GM12878 (cell line): ENCODE measurements around the gene LRRC56. TPM values are rescaled to one million over a fixed set of nuclear protein-coding genes. Genes with fewer than 3 reads are reported as not detected.
A peak's percentile ranks its signal among the peaks of the same experiment; 100 is the strongest.

Source experiments
- ATAC-seq: fragments of 200-7000 bp; cut with Tn5 transposase; 3 replicates; pipeline ENCODE4 v1.9.1; 2020; ENCODE audit warnings: mild to moderate bottlenecking, moderate library complexity
- BruUV-seq: library from RNA; stranded (reverse); fragments of 400-500 nt; replicated peaks from 2 replicates; lab custom pipeline; 2021; lab: Mats Ljungman, UMichigan
- CTCF ChIA-PET: fragments of 300-600 bp; sonication (Branson Sonifier 250); formaldehyde crosslinking; extraction: SDS; loops from one replicate; lab custom pipeline; 2021; ENCODE audit warnings: inconsistent platforms; lab: Yijun Ruan, JAX
- POLR2A ChIA-PET: fragments of 350-600 bp; formaldehyde crosslinking; extraction: SDS; loops from one replicate; lab custom pipeline; 2021; ENCODE audit warnings: inconsistent platforms; lab: Charles Lee
- RAD21 ChIA-PET: fragments of 300-600 bp; sonication (Branson Sonifier 250); formaldehyde crosslinking; loops from one replicate; lab custom pipeline; 2023; ENCODE audit warnings: antibody characterized with exemption; ENCODE audit not compliant: unreplicated experiment; lab: Charles Lee
- SMC1A ChIA-PET: fragments of 300-600 bp; sonication (Branson Sonifier 250); formaldehyde crosslinking; loops from one replicate; lab custom pipeline; 2023; ENCODE audit not compliant: unreplicated experiment, uncharacterized antibody; lab: Charles Lee
- DNase-seq: peaks from one replicate; pipeline ENCODE4 v3.0.0-alpha.2; 2011; ENCODE audit warnings: low read depth, low spot score
- FAIRE-seq: peaks from 3 replicates; lab custom pipeline; 2011; peaks lifted over from hg19 to GRCh38; lab: Jason Lieb, UNC
- H2AFZ ChIP-seq: 2 replicates; pipeline ENCODE4 v1.6.0; 2011; ENCODE audit warnings: low read depth, low read length, control low read depth; ENCODE audit not compliant: control insufficient read depth
- H3K27ac ChIP-seq: 2 replicates; pipeline ENCODE4 v1.5.1; 2011; ENCODE audit warnings: control low read depth; ENCODE audit not compliant: control insufficient read depth, insufficient read depth
- H3K27me3 ChIP-seq, 2 experiments: replicated peaks in 1 of 2; 2 replicates each; pipeline versions ENCODE4 v1.6.0 to v1.6.1; 2011; ENCODE audit warnings: low read length in 1 of 2; ENCODE audit not compliant: control insufficient read depth in 2 of 2, insufficient read depth in 2 of 2
- H3K36me3 ChIP-seq, 2 experiments: 2 replicates each; pipeline ENCODE4 v1.5.1; 2011; ENCODE audit warnings: low read length in 1 of 2; ENCODE audit not compliant: control insufficient read depth in 2 of 2, insufficient read depth in 2 of 2
- H3K4me1 ChIP-seq: 2 replicates; pipeline ENCODE4 v1.6.1; 2011; ENCODE audit warnings: mild to moderate bottlenecking, low read length, moderate library complexity, mixed read lengths; ENCODE audit not compliant: control insufficient read depth, insufficient read depth
- H3K4me2 ChIP-seq: 2 replicates; pipeline ENCODE4 v1.6.0; 2011; ENCODE audit warnings: control low read depth; ENCODE audit not compliant: control insufficient read depth, insufficient read depth
- H3K4me3 ChIP-seq: fragments of 200-600 bp; sonication (generic); 2 replicates; pipeline ENCODE4 v1.5.1; 2016
- H3K79me2 ChIP-seq: 2 replicates; pipeline ENCODE4 v1.6.0; 2011; ENCODE audit warnings: low read length; ENCODE audit not compliant: control insufficient read depth, insufficient read depth
- H3K9ac ChIP-seq: 2 replicates; pipeline ENCODE4 v1.8.0; 2011; ENCODE audit warnings: low read length, control low read depth, mixed read lengths; ENCODE audit not compliant: control insufficient read depth, insufficient read depth
- H3K9me3 ChIP-seq: replicated peaks from 3 replicates; pipeline ENCODE4 v1.5.1; 2011; ENCODE audit warnings: mild to moderate bottlenecking, low read length; ENCODE audit not compliant: control insufficient read depth, insufficient read depth
- H4K20me1 ChIP-seq: 2 replicates; pipeline ENCODE4 v1.6.0; 2011; ENCODE audit not compliant: control insufficient read depth, insufficient read depth
- BHLHE40 ChIP-seq, 2 experiments: fragments of 450-650 bp in 1 of 2; IDR thresholded peaks; 2 replicates each; pipeline ENCODE4 v1.6.1; 2011 to 2017; ENCODE audit warnings: low read depth in 2 of 2, borderline replicate concordance in 1 of 2, improper control_type of control experiment in 1 of 2, low read length in 1 of 2, mild to moderate bottlenecking in 1 of 2
- BMI1 ChIP-seq: fragments of 450-650 bp; IDR thresholded peaks from 2 replicates; pipeline ENCODE4 v1.6.1; 2016; ENCODE audit warnings: mild to moderate bottlenecking, moderate library complexity, borderline replicate concordance
- E4F1 ChIP-seq: fragments of 450-650 bp; IDR thresholded peaks from 2 replicates; pipeline ENCODE4 v1.6.1; 2018; ENCODE audit warnings: borderline replicate concordance, mild to moderate bottlenecking; ENCODE audit not compliant: partially characterized antibody
- EGR1 ChIP-seq, 2 experiments: IDR thresholded peaks; 1 replicate in 1 of 2; 2 replicates in 1 of 2; pipeline ENCODE4 v1.6.1; 2011 to 2012; ENCODE audit warnings: low read depth in 2 of 2, low read length in 2 of 2, borderline replicate concordance in 1 of 2, mild to moderate bottlenecking in 1 of 2, moderate library complexity in 1 of 2
- ETV6 ChIP-seq, 2 experiments: fragments of 450-650 bp in 1 of 2; IDR thresholded peaks in 1 of 2; conservative IDR thresholded peaks in 1 of 2; 2 replicates each; pipeline ENCODE4 v1.6.1; 2014; ENCODE audit warnings: antibody characterized with exemption in 1 of 2, borderline replicate concordance in 1 of 2, low read depth in 1 of 2, mild to moderate bottlenecking in 1 of 2, moderate library complexity in 1 of 2
- FOXM1 ChIP-seq: IDR thresholded peaks from 2 replicates; pipeline ENCODE4 v1.6.1; 2012; ENCODE audit warnings: low read depth, mild to moderate bottlenecking, inconsistent platforms, low read length, moderate library complexity
- GATAD2B ChIP-seq: fragments of 450-650 bp; conservative IDR thresholded peaks from 2 replicates; pipeline ENCODE4 v1.6.1; 2017; ENCODE audit warnings: low read depth, mild to moderate bottlenecking, moderate library complexity
- JUNB ChIP-seq: IDR thresholded peaks from 2 replicates; pipeline ENCODE4 v1.6.1; 2016; ENCODE audit warnings: antibody characterized with exemption, mild to moderate bottlenecking
- KAT2A ChIP-seq: conservative IDR thresholded peaks from 2 replicates; pipeline ENCODE4 v1.6.1; 2011; ENCODE audit warnings: low read depth, low read length; ENCODE audit not compliant: control insufficient read depth
- NBN ChIP-seq: fragments of 450-650 bp; IDR thresholded peaks from 2 replicates; pipeline ENCODE4 v1.6.1; 2016
- RB1 ChIP-seq: fragments of 450-650 bp; formaldehyde crosslinking; IDR thresholded peaks from 2 replicates; pipeline ENCODE4 v1.6.1; 2017; ENCODE audit warnings: mild to moderate bottlenecking, borderline replicate concordance
- RFX5 ChIP-seq: IDR thresholded peaks from 2 replicates; pipeline ENCODE4 v1.6.1; 2011; ENCODE audit warnings: low read depth, low read length, improper control_type of control experiment
- SRF ChIP-seq, 2 experiments: IDR thresholded peaks; 2 replicates each; pipeline ENCODE4 v1.6.1; 2011; ENCODE audit warnings: low read depth in 2 of 2, low read length in 2 of 2, mild to moderate bottlenecking in 1 of 2, moderate library complexity in 1 of 2
- YY1 ChIP-seq: IDR thresholded peaks from 2 replicates; pipeline ENCODE4 v1.6.1; 2011; ENCODE audit warnings: low read depth, mild to moderate bottlenecking, low read length
- ZNF207 ChIP-seq: fragments of 450-650 bp; IDR thresholded peaks from 2 replicates; pipeline ENCODE4 v1.6.1; 2014; ENCODE audit warnings: antibody characterized with exemption, mild to moderate bottlenecking, borderline replicate concordance
- WGBS: methylation state at CpG from one replicate; pipeline ENCODE4 v1.1.6; 2016; ENCODE audit warnings: low lambda C conversion rate; ENCODE audit not compliant: insufficient replicate concordance, insufficient coverage; ENCODE audit errors: missing lambda C conversion rate; 5-methylcytosine and 5-hydroxymethylcytosine counted together
- in situ Hi-C: fragments of 300-500 bp; cut with MboI; formaldehyde crosslinking; loops from 9 replicates; pipeline ENCODE4 v1.14.3; 2018; ENCODE audit warnings: mixed read lengths
- intact Hi-C: fragments of 100-400 bp; cut with micrococcal nuclease; formaldehyde crosslinking; loops from one replicate; pipeline ENCODE4 v1.14.2; 2022; ENCODE audit not compliant: unreplicated experiment
- polyA plus RNA-seq, 11 experiments: library from polyadenylated mRNA; depleted of rRNA in 4 of 11; unstranded in 6 of 11; stranded (reverse) in 5 of 11; fragments of >200 nt; fragmentation: Nextera tagmentation in 4 of 11; fragmentation: Illumina TruSeq in 1 of 11; extraction: Ambion mirVana in 4 of 11; extraction: Trizol in 1 of 11; gene quantifications; 1 replicate in 1 of 11; 2 replicates in 10 of 11; pipeline versions ENCODE4 v1.2.1 to v1.2.3, GENCODE V29; 2011 to 2016; ENCODE audit warnings: inconsistent platforms in 2 of 11, missing spikeins in 2 of 11, low read depth in 1 of 11
- total RNA-seq, 4 experiments: library from RNA; depleted of rRNA in 3 of 4; stranded (reverse); fragments of >200 nt in 3 of 4; fragmentation: Illumina TruSeq in 1 of 4; extraction: Trizol in 1 of 4; gene quantifications; 2 replicates each; pipeline versions ENCODE4 v1.2.1 to v1.2.3, GENCODE V29; 2013 to 2021

The LRRC56 gene
- total and polyA plus RNA-seq, 10 of the 15 experiments (the other 5 are each of a cell fraction or from before 2014, with no cell fraction given) = 0.02 to 1.9 (median 0.75) TPM; not detected in 1

- TF ChIP-seq ZNF207 (no peak), BHLHE40 (IDR thresholded peaks at IDR 0.05; ENCODE audit: borderline replicate concordance in 1 of 2, low read depth in 2 of 2, low read length in 1 of 2) (0 out of 4 replicates have a peak, but pooled peaks of 1 of the 2 experiments have one; percentile 14), JUNB (no peak), YY1 (0 out of 2 replicates have a peak, but pooled peaks have one; percentile 9), GATAD2B (peak; percentile 4; the same call in 1 of the 2 replicates), ETV6 (conservative IDR thresholded peaks at IDR 0.05 in 1 of 2, IDR thresholded peaks at IDR 0.05 in 1 of 2; ENCODE audit: borderline replicate concordance in 1 of 2, low read depth in 1 of 2) (no peak), EGR1 (IDR thresholded peaks at IDR 0.05; ENCODE audit: borderline replicate concordance in 1 of 2, low read depth in 2 of 2, low read length in 2 of 2) (peak; percentile 54 to 95), RB1 (peak; percentile 42; the same call in 1 of the 2 replicates), SRF (IDR thresholded peaks at IDR 0.05; ENCODE audit: low read depth in 2 of 2, low read length in 2 of 2) (0 out of 4 replicates have a peak, but pooled peaks of 1 of the 2 experiments have one; percentile 6)
- TF ChIP-seq, all 136 proteins: peak for 14
These were observed 30.2 kb upstream of the LRRC56 start, which contains the start of gene RNH1 (continued) for GRCh38 chr11:506995-507726.

GRCh38 chr11:507727-508515, 29.4 kb upstream of the LRRC56 start:
- ChIA-PET CTCF (interaction anchor here (2.7 kb wide), 1 partner anchor 11 kb away, joined by 20 read pairs; no protein-coding TSS in a partner anchor), POLR2A (no interaction called here), SMC1A (no interaction called here), RAD21 (no interaction called here)
- Histone ChIP-seq H3K79me2 (peaks cover 40% of the 10 kb centered on the region), H3K4me3 (peak overlapping the region; percentile 85), H3K36me3 (no peaks in the 10 kb centered on the region; a peak in 1 of 4 replicates), H2AFZ (peak overlapping the region; percentile 48; the same call in 1 of the 2 replicates), H3K27ac (peak overlapping the region; percentile 63), H3K4me2 (peak overlapping the region; percentile 85), H3K27me3 (no peaks in the 10 kb centered on the region), H3K9ac (peak overlapping the region; percentile 77; the same call in 1 of the 2 replicates), H3K9me3 (no peaks in the 10 kb centered on the region), H4K20me1 (no peaks in the 10 kb centered on the region), H3K4me1 (peaks cover 15% of the 10 kb centered on the region)
- in situ Hi-C loops (loop anchor here (5.0 kb wide), 1 partner anchor 301 kb away; the partner anchor contains the start of genes BET1L and RIC8A), intact Hi-C loops (loop anchor here (2.0 kb wide), 1 partner anchor 29 kb away; the partner anchor contains the start of gene LRRC56)
- ATAC-seq (no peak), FAIRE-seq (no peak), DNase-seq (no peak)
- WGBS = 52% methylated on average over 45 of the region's 45 CpGs
- no TSS peak for BruUV-seq
- TF ChIP-seq E4F1 (no peak), RFX5 (no peak), ETV6 (conservative IDR thresholded peaks at IDR 0.05 in 1 of 2, IDR thresholded peaks at IDR 0.05 in 1 of 2; ENCODE audit: borderline replicate concordance in 1 of 2, low read depth in 1 of 2) (no peak), KAT2A (no peak), NBN (no peak), FOXM1 (no peak), BMI1 (no peak)
